Stimulated activated naive CD4-positive, alpha-beta T cell (primary cell): ENCODE results near the gene RAB27B.

Experiments
- DNase-seq, 6 experiments: peaks; one replicate each; lab custom pipeline; 2025; lab: John Stamatoyannopoulos, UW

The RAB27B gene

DNA sequence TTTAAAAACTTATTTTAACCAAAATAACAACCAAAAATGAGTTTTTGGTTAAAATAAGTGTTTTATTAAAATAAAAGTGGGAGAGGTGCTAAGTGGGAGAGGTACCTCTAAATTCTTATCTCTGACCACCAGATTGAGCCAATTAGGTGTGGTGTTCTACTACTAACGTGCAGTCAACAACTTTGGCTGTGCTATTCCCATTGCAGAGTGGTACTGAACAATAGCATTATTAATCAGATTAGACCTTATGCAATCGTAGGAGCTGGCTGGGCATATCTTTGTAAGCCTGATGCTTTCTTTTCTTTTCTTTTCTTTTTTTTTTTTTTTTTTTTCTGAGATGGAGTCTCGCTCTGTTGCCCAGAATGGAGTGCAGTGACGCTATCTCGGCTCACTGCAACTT is 38.9 kb downstream of the RAB27B start:
- no peak for DNase-seq

DNA sequence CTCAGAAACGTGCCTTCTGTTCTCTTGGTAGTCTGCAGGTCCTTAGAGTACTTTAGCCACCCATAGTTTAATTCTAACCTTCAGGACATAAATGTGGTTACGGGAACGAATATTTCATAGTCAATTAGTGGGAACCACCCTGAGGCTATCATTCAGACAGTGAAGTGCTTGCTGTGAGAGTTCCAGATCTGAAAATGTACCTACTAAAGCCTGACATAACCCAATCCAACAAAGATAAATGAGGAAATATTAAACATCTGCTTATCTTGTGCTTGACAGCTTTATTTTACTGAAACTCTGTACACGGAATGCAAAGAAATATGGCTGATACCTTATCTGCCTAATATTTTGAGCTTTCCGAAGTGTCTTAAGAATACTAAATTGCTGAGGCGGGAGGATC is 43.0 kb downstream of the RAB27B start:
- no peak for DNase-seq

DNA sequence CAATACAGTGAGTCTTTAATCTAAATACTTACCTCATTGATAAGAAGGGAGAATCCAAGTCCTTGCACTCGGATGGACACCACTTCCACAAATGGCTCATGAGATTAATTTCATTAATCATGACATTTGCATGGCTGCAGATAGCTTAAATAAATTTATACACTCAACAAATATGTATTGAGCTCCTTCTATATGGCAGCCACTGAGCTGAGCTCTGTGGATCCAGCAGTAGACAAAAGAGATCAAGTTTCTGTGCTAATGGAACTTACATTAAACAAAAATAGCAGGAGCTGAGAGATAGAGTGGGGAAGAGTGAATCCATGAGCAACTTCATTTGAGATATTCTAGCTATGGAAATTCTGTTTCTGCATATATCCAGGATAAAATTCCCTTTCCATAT is 44.4 kb downstream of the RAB27B start:
- DNase-seq: no peak

DNA sequence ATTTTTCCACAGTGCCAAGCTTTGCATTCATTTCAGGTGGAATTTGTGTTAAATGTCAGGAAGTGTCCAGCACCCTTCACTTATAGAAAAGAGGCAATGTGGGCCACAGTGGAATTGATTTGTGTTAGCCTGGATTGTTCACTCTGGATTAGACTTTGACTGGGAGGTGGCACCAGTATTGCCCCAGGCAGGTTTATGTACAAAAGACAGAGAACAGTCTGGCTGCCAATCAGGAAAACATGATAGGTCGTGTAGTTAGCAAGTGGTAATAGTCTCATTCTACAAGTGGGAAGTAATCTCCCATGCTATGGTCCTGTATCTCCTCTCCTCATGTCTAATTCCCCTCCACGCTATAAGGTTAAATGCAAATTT is 45.6 kb downstream of the RAB27B start:
- DNase-seq: no peak

DNA sequence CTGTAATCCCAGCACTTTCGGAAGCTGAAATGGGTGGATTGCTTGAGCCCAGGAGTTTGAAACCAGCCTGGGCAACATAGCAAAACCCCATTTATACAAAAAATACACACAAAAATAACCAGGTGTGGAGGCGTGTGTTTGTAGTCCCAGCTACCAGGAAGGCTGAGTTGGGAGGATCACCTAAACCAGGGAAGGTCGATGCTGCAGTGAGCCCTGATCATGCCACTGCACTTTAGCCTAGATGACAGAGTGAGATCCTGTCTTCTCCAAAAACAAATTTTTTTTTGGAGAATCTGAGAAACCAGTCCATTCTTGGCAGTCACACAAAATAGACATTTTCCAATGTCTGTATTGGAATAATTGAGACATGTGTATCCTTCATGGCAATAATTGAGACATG is 46.8 kb downstream of the RAB27B start:
- DNase-seq: no peak

DNA sequence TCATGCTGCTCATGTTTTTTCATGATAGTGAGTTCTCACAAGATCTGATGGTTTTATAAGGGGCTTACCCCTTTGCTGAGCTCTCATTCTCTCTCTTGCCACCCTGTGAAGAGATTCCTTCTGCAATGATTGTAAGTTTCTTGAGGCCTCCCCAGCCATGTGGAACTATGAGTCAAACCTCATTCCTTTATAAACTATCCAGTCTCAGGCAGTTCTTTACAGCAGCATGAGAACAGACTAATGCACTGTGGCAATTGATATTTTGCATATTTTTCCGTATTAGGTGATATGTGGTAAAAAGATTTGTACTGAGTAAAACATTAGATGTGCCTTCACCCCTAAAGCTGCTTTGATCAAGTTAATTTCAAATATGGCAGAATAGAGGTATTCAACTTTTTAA is 48.8 kb downstream of the RAB27B start:
- DNase-seq: no peak

DNA sequence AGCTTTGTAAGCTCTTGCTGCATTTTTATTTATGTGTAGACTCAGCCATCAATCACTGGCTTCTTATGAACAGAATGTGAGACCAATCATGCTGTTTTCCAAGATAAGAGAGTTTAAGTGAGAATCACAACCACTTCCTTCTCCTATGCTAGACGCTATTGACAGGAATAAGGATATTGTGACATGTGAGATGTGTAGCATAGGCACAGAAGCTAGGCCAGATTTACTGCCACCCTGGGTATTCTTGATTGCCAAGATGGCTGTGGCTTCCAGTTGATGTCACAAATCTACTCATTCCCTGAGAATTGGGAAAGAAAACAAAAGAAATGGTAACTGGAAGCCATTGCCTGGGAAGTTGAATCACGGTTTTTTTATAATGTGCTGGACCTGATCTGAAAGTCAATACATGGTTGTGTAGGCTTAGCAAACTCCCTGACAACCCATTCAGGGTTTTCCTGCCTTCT is 49.9 kb downstream of the RAB27B start:
- DNase-seq: no peak

DNA sequence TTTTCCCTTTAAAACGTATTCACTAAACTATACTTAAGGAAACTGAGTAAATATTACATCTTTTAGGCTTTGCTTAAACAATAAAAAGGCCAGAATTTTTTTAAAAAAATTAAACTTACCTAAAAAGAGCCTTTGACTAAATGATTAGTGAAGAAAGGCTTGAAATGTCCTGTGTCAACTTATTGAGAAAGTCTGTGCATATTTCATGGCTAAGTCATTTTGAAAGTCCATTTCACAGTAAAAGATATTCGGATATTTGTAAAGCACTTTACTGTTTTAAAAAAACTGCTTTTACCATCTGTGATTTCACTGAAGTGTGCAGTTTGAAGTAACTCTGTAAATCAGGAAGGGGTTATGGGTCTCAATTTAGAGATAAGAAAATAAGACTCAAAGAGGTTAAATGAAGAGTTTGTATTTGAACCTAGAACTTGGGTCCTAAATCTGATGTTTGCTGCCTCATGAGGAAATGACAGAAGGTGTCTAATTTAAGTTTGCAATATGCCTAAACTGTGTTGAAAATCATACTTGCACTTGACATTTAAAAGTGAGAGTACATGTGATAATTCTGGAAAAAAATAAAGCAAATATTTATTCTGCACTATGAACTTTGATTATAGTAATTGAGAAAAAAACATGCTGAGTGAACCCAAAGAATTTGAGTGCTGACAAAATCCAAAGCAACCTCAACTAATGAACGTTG is 50.5 kb downstream of the RAB27B start:
- DNase-seq: no peak

DNA sequence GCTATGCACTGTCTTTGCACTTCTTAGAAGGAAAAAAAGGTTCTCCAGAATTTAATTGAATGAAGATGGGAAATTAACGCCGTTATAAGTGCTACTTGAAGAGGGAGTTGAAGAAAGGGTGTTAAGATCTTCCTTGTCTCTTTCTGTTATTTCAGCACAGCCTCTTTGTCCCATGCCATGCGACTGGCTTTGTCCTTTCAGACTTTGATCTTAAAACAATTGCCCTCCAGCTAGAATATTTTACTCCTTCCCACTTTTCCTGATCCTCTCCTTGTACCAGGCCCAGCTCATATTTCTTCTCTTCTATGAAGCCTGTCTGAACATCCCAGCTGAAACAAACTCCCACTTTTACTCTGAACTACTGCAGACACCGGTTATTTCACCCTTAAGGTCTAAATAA is 51.4 kb downstream of the RAB27B start:
- no peak for DNase-seq

DNA sequence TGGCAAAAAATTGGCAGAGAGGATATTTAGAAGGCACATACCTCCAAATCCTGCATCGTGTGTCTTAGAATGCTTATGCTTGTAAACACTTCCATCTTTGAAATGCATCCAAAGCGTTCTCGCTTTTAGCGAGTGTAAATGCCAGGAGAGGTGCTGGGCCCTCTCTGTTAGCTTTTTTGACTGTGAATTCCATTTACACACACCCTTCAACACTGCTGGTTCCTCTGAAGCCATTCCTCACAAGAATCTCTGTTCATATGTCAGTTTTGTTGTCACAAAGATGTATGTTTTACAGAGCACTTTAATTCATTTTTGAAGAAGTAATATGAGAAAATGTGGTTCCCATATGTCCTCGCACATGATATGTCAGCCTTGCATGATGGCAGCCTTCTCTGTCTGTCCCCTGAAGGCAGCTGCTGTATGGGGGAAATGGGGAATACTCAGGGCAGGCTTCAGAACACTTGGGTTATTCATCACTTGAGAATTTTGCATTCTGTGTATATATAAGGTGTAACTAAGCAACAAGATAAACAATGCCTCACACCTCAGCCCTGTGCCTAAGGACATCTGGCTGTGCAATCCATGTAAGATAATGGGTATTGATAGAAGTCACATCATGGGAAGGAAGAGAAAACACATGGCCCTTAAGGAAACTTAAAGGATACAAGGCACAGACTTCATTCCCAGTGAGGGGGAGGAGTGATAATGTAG is 52.3 kb downstream of the RAB27B start:
- no peak for DNase-seq

DNA sequence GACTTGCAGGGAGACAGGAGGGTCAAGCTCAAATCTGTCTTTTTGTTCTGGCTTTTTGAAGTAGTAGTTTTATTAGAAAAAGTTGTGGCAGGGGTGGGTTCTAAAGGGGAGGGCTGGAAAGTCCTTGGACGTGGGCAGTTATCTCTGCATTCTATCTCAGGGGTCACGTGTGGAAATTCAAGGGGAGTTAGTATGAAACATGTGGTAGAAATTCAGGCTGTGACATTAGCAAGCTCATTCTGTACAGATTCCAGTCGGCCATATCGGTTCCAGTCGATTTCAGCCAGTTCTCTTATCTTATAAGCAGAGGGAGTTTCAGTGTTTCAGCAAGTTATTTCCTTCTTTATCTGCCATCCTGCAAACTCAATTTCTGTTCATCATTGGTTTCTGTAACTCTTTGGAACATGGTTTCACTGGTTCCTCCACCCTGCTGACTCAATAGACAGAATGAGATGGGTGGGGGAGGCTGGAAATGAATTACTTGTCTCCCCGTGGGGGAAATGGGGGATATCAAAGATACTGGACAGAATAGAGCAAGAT is 53.0 kb downstream of the RAB27B start:
- DNase-seq: no peak

DNA sequence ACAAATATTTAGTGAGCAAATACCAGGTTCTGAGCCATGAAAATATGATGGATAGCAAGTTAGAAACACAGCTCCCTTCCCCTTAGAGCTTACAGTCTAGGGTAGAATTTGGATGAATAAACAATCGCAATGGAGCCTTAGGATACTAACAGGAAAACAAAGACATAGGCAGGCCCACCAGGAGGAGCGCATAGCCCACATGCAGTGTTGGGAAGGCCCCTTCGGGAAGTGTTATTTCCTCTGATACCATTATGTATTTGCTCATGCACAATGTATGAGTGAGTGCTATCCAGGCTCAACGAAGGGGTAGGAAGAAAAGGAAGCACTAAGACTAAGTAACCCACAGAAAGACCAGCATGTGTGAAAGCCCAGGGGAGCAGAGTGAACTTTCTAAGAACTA is 54.0 kb downstream of the RAB27B start:
- no peak for DNase-seq

DNA sequence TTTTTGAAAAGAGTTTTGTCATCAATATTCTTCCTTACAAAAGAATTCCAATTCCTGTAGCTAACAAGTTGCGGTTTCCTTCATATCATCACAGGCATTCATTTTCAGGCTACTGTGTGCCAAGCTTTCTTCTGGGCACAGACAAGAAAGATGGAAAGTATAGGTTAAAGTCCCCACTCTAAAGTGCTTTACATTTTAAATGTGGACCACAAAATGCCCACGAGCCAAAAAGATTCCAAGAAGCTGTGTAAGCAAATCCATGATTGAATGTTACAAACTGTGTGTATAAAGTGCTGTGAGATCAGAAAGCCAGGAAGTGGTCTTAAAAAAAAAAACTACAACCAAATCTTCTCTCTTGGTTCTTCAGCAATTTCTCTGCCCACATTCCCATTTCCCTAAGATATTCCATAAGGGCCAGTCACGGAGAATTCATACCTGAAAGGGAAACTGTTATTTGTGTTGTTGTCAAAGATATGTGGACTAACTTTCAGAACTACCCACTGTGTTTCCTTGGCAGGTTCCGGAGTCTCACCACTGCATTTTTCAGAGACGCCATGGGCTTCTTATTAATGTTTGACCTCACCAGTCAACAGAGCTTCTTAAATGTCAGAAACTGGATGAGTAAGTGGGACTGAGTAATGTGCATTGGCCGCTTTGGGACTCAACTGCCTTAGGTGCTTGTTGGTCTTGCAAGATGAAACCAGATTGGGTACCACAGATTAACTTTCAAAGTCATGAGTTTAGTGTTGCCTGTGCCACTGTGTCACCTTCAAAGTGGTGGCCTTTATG is 55.7 kb downstream of the RAB27B start:
- no peak for DNase-seq

DNA sequence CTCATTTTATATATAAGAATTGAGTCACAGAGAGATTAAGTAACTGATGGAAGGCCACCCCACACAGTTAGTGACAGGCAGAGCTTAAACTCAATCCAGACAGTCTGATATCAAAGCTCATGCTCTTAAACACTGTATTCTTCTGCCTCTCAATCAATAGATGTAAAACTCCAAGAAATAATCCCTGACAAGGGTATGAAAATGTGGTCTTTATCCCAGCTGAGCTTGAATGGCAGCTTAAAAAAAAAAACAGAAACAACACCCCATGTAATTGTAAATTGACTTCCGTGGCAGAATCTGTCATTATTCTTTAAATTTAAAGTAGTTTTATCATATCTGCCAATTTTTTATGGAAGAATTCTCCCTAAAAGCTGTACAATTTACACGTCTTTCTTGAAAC is 60.1 kb downstream of the RAB27B start:
- DNase-seq: no peak

DNA sequence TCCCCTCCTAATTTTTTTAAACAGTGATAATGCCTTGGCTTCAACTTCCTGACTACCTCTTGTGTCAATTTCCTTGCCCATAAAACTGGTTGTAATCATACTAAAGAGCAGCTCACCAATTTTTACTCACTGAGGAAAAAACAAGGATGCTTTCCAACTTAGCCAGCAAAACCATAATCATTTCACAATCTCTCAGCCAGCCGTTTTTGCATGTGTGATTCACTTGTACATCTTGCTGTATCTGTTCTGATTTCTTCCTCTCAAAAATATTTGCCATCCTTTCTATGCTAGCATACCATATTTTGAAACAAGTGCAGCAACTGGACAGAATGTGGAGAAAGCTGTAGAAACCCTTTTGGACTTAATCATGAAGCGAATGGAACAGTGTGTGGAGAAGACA is 60.7 kb downstream of the RAB27B start:
- DNase-seq: no peak

DNA sequence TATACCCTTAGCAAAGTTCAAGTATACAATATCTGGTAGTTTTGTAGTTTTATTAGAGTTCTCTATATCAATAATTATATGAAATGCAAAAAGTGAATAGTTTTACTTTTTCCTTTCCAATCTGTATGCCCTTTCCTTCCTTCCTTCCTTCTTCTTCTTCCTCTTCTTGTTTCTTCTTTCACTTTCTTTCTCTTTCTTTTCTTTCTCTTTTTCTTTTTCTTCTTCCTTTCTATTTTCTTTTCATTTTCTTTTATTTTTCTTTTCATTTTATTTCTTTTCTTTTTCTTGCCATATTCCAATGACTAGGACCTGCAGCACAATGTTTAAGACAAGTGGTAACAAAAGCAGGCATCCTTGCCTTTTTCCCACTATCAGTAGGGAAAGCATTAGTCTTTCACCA is 71.2 kb downstream of the RAB27B start:
- no peak for DNase-seq

DNA sequence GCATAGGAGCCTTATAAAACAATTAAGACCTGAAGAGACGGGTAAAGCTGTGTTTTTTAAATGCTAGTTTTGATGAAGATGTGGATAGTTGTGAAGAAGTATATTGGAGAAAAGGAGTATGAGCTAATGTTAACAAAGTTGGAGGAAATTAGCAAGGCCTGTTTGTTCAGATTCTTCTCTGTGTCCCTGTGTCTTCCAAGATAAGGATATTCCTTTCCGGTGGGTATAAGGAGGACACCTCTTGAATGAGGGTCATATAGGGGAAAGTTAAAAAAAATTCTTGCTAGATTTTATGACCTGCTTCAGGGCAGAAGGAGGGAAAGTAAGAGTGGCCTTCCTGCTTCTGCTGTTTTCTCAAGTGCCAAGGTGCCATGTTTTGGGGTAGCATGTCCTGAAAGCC is 72.0 kb downstream of the RAB27B start:
- DNase-seq: no peak

DNA sequence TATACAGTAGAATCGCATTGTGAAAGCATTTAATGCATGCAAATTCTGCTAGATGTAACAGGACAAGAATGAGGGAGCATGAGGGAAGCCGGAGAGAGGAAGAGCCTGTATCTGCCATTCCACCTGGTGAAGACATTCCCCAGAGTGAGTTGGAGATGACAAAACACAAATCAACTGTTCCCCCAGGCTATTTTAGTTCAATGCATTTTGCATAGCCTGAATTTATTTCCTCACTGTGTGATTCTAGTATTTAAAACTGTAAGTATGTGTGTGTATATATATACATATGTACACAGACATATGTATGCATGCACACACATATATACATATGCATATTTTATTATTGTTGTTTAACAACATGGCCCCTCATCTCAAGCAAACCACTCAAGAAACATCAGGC is 76.3 kb downstream of the RAB27B start:
- DNase-seq: no peak

DNA sequence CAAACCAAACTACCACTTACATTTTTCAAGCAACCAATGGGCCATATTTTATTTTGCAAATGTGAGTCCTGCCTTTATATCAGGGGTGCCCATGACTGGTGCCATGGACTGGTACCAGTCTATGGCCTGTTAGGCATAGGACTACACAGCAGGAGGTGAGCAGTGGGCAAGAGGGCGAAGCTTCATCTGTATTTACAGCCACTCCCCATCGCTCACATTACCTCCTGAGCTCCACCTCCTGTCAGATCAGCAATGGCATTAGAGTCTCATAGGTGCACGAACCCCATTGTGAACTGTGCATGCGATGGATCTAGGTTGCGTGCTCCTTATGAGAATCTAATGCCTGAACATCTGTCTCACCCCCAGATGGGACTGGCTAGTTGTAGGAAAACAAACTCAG is 77.4 kb downstream of the RAB27B start:
- DNase-seq: no peak

DNA sequence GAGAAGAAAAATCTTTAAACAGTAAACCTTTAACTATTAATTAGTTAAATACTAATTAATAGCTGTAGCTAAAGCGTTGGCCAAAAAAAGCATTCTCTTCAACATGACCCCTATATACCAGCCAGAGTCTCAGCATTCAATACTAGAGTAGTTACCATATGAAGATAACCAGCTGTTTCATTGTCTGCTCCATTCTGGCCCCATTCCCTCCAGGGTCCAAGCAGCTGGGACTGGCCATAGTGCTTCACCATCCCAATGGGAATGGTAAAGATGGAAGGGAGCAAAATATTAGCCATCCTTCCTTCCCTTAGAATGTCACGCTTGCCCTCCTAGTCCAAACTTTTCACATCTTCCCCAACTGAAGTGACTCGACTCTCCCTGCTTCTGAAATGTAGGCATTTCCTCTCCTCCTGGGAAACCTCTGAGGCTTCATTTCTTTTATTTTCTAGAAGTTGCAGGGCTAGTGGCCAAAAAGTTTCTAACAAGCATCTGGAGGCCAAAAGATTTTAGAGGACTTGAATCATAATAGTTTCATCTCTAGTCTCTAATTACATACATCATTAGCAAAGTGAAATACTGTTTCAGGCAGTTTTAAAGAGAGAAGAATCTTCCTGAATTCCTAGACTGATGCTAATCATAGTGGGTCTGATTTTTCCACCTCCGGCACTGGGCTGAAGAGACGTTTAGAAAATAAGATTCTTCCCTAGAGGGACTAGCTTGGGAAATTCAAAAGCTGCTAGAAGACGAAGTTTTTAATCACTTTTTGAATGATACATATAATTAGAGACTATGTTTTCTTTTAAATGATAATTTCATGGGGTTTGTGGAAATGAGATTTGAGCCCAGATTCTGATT is 78.3 kb downstream of the RAB27B start:
- no peak for DNase-seq

DNA sequence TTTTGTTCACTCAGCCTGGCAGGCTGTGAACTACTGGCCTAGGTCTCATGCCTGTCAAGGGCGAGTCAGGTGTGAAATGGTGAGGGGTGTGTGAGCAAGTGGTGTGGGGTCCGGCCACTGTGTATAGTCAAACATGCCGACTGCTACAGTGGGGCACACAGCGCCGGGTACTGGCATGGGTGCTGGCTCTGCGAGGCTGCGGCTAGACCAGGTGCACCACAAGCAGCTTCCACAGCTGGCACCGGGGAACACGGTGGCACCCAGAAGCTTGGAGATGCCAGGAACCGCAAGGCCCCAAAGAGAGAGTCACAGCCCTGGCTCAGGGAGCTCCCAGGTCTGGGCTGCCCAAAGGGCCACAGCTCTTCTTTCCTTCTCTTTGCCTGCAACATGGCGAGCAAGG is 81.3 kb downstream of the RAB27B start:
- no peak for DNase-seq
